Endometrial microvascular endothelial cells (primary cell): ENCODE results near the gene ZDHHC24. TPM values are rescaled to one million over a fixed set of nuclear protein-coding genes. Genes with fewer than 3 reads are reported as not detected.
"Not testable (repeated sequence)": the region's sequence is repeated elsewhere in the genome, so short reads cannot be mapped to it uniquely, and the experiment has no call there.

ENCODE experiments used
- in situ Hi-C: cut with HindIII; loops from 2 replicates; pipeline ENCODE4 v1.10.0; 2017; ENCODE audit warnings: low sequenced_read_pairs, low pct_unique_long_range_greater_than_20kb; ENCODE audit errors: inconsistent ontology term
- total RNA-seq: library from RNA; depleted of rRNA; stranded (reverse); fragments of >200 nt; gene quantifications from one replicate; pipeline ENCODE4 v1.2.3, GENCODE V29; 2015; ENCODE audit errors: inconsistent ontology term

ZDHHC24 gene
- total RNA-seq, 1 donor from 2014 or later: 20.6 TPM

- in situ Hi-C loops: no loop called here
Measured at GRCh38 chr11:66548774-66549630, 3.2 kb upstream of the ZDHHC24 start.

GRCh38 chr11:66548041-66548440 is 2.2 kb upstream of the ZDHHC24 start:
- in situ Hi-C loops: no loop called here

- in situ Hi-C loops: no loop called here
Measured at GRCh38 chr11:66547662-66548009, 1.8 kb upstream of the ZDHHC24 start.

GRCh38 chr11:66546966-66547661 is 1.3 kb upstream of the ZDHHC24 start:
- in situ Hi-C loops: no loop called here

GRCh38 chr11:66546368-66546965 is 619 bp upstream of the ZDHHC24 start, which contains the start of gene ACTN3:
ACTN3 (plus strand) TSS chr11:66546903; CDS start chr11:66546938, 35 bp downstream.
- in situ Hi-C loops: no loop called here

- in situ Hi-C loops: not testable (repeated sequence)
Measured at GRCh38 chr11:66544952-66545351, 896 bp downstream of the ZDHHC24 start.

- in situ Hi-C loops: no loop called here
Measured at GRCh38 chr11:66543263-66544107, 2.4 kb downstream of the ZDHHC24 start.

- in situ Hi-C loops: no loop called here
Measured at GRCh38 chr11:66542362-66542761, 3.5 kb downstream of the ZDHHC24 start.

GRCh38 chr11:66541892-66542291 is 4.0 kb downstream of the ZDHHC24 start:
- in situ Hi-C loops: no loop called here

GRCh38 chr11:66540598-66540997 is 5.2 kb downstream of the ZDHHC24 start:
- in situ Hi-C loops: not testable (repeated sequence)

GRCh38 chr11:66539870-66540213 is 6.0 kb downstream of the ZDHHC24 start:
- in situ Hi-C loops: no loop called here

- in situ Hi-C loops: no loop called here
Measured at GRCh38 chr11:66539170-66539869, 6.5 kb downstream of the ZDHHC24 start.

- in situ Hi-C loops: no loop called here
Measured at GRCh38 chr11:66532784-66533183, 13.1 kb downstream of the ZDHHC24 start.

- in situ Hi-C loops: no loop called here
Measured at GRCh38 chr11:66531841-66532240, 14.0 kb downstream of the ZDHHC24 start.

GRCh38 chr11:66530927-66531709 is 14.7 kb downstream of the ZDHHC24 start:
- in situ Hi-C loops: no loop called here

- in situ Hi-C loops: no loop called here
Measured at GRCh38 chr11:66529655-66530054, 16.2 kb downstream of the ZDHHC24 start.

- in situ Hi-C loops: no loop called here
Measured at GRCh38 chr11:66529069-66529468, 16.8 kb downstream of the ZDHHC24 start.
